GM23338 (cell line): ENCODE measurements around the gene C2orf81. TPM values are rescaled to one million over a fixed set of nuclear protein-coding genes. Genes with fewer than 3 reads are reported as not detected.

Experiments
- ATAC-seq: fragments of 200-7000 bp; cut with Tn5 transposase; 3 replicates; pipeline ENCODE4 v1.9.1; 2020
- DNase-seq: peaks from one replicate; pipeline ENCODE4 v3.0.0-alpha.2; 2015; ENCODE audit warnings: low spot score
- H2AFZ ChIP-seq: fragments of 200-600 bp; sonication (generic); 2 replicates; pipeline ENCODE4 v1.8.0; 2016; ENCODE audit warnings: antibody characterized with exemption, mild to moderate bottlenecking, moderate library complexity
- H3F3A ChIP-seq: fragments of 200-600 bp; sonication (generic); replicated peaks from 2 replicates; pipeline ENCODE4 v1.8.0; 2017; ENCODE audit warnings: antibody characterized with exemption, mixed run types, low read depth
- H3K27ac ChIP-seq: fragments of 200-600 bp; sonication (generic); 2 replicates; pipeline ENCODE4 v1.6.1; 2016; ENCODE audit warnings: low read depth
- H3K27me3 ChIP-seq: fragments of 200-600 bp; sonication (generic); 2 replicates; pipeline ENCODE4 v1.8.0; 2016; ENCODE audit warnings: mild to moderate bottlenecking, mixed run types, moderate library complexity; ENCODE audit not compliant: insufficient read depth
- H3K36me3 ChIP-seq: fragments of 200-600 bp; sonication (generic); 2 replicates; pipeline ENCODE4 v1.8.0; 2016; ENCODE audit warnings: mild to moderate bottlenecking; ENCODE audit not compliant: insufficient read depth
- H3K4me1 ChIP-seq: fragments of 200-600 bp; sonication (generic); 2 replicates; pipeline ENCODE4 v1.8.0; 2016; ENCODE audit warnings: mild to moderate bottlenecking, moderate library complexity; ENCODE audit not compliant: insufficient read depth
- H3K4me2 ChIP-seq: fragments of 200-600 bp; sonication (generic); 2 replicates; pipeline ENCODE4 v1.7.1; 2017; ENCODE audit warnings: mixed run types
- H3K4me3 ChIP-seq: fragments of 200-600 bp; sonication (generic); 2 replicates; pipeline ENCODE4 v1.6.1; 2016; ENCODE audit warnings: mixed run types
- H3K79me2 ChIP-seq: fragments of 200-600 bp; sonication (generic); replicated peaks from 2 replicates; pipeline ENCODE4 v1.8.0; 2017; ENCODE audit warnings: mild to moderate bottlenecking; ENCODE audit not compliant: insufficient read depth
- H3K9me2 ChIP-seq: fragments of 200-600 bp; sonication (generic); 2 replicates; pipeline ENCODE4 v1.8.0; 2017; ENCODE audit not compliant: insufficient read depth
- H4K20me1 ChIP-seq: fragments of 200-600 bp; sonication (generic); replicated peaks from 2 replicates; pipeline ENCODE4 v1.8.0; 2017; ENCODE audit warnings: mild to moderate bottlenecking; ENCODE audit not compliant: insufficient read depth
- H3K27ac Mint-ChIP-seq: 2 replicates; pipeline ENCODE4 v1.8.0; 2020; ENCODE audit warnings: inconsistent platforms, mild to moderate bottlenecking, moderate library complexity, mixed read lengths
- H3K27me3 Mint-ChIP-seq: 3 replicates; pipeline ENCODE4 v1.8.0; 2022; ENCODE audit warnings: low read depth, mild to moderate bottlenecking, moderate library complexity, mixed read lengths, inconsistent platforms; ENCODE audit not compliant: insufficient read depth, poor library complexity
- H3K36me3 Mint-ChIP-seq: 3 replicates; pipeline ENCODE4 v1.8.0; 2021; ENCODE audit warnings: low read depth, mild to moderate bottlenecking, inconsistent platforms, moderate library complexity, mixed read lengths
- H3K4me1 Mint-ChIP-seq: 3 replicates; pipeline ENCODE4 v1.8.0; 2020; ENCODE audit warnings: mild to moderate bottlenecking, inconsistent platforms, mixed read lengths
- H3K4me3 Mint-ChIP-seq: 3 replicates; pipeline ENCODE4 v1.8.0; 2021; ENCODE audit warnings: moderate library complexity, mild to moderate bottlenecking, inconsistent platforms, mixed read lengths
- H3K9me3 Mint-ChIP-seq: 3 replicates; pipeline ENCODE4 v1.8.0; 2020; ENCODE audit warnings: moderate library complexity, mild to moderate bottlenecking, inconsistent platforms, mixed read lengths
- CREB1 ChIP-seq: fragments of 250-450 bp; sonication (Bioruptor Pico); IDR thresholded peaks from 2 replicates; pipeline ENCODE4 v1.5.0; 2020; ENCODE audit warnings: low read depth, mild to moderate bottlenecking, moderate library complexity
- EZH2 ChIP-seq: fragments of 200-600 bp; sonication (generic); IDR thresholded peaks from one replicate; pipeline ENCODE4 v1.8.0; 2017; ENCODE audit warnings: antibody characterized with exemption, mild to moderate bottlenecking, low read depth; ENCODE audit not compliant: unreplicated experiment
- EZH2phosphoT487 ChIP-seq: fragments of 200-600 bp; sonication (generic); IDR thresholded peaks from one replicate; pipeline ENCODE4 v1.8.1; 2018; ENCODE audit warnings: antibody characterized with exemption; ENCODE audit not compliant: unreplicated experiment
- JUNB ChIP-seq: IDR thresholded peaks from one replicate; pipeline ENCODE4 v1.6.1; 2016; ENCODE audit warnings: antibody characterized with exemption; ENCODE audit not compliant: unreplicated experiment
- NANOG ChIP-seq: IDR thresholded peaks from 2 replicates; pipeline ENCODE4 v1.6.1; 2016; ENCODE audit warnings: antibody characterized with exemption, borderline replicate concordance
- POLR2AphosphoS5 ChIP-seq: IDR thresholded peaks from 2 replicates; pipeline ENCODE4 v1.6.1; 2016; ENCODE audit warnings: antibody characterized with exemption, low read depth
- STAT1 ChIP-seq: IDR thresholded peaks from one replicate; pipeline ENCODE4 v1.6.1; 2016; ENCODE audit warnings: antibody characterized with exemption; ENCODE audit not compliant: unreplicated experiment
- ZNF114 ChIP-seq: fragments of 250-450 bp; sonication (Bioruptor Pico); IDR thresholded peaks from 2 replicates; pipeline ENCODE4 v1.5.0; 2020; ENCODE audit warnings: mild to moderate bottlenecking, moderate library complexity
- ZNF331 ChIP-seq: fragments of 250-450 bp; sonication (Bioruptor Pico); IDR thresholded peaks from 2 replicates; pipeline ENCODE4 v1.5.0; 2020; ENCODE audit warnings: low read depth, mild to moderate bottlenecking, moderate library complexity
- polyA plus RNA-seq: library from polyadenylated mRNA; unstranded; fragments of >200 nt; fragmentation: Nextera tagmentation; extraction: Ambion mirVana; gene quantifications from 2 replicates; pipeline ENCODE4 v1.2.1, GENCODE V29; 2016
- total RNA-seq: library from RNA; depleted of rRNA; stranded (reverse); fragments of >200 nt; shearing (Covaris generic); gene quantifications from 2 replicates; pipeline ENCODE4 v1.2.3, GENCODE V29; 2014
- TF ChIP-seq, protein P1 (sequence below), 2 experiments: fragments of 200-600 bp in 1 of 2; sonication (generic) in 1 of 2; conservative IDR thresholded peaks; 2 replicates each; pipeline versions ENCODE4 v1.5.1 to v1.6.1; 2016 to 2017; ENCODE audit warnings: antibody characterized with exemption in 2 of 2, low read depth in 2 of 2, mild to moderate bottlenecking in 2 of 2, moderate library complexity in 1 of 2
- TF ChIP-seq, protein P2 (sequence below): fragments of 250-450 bp; sonication (Bioruptor Pico); IDR thresholded peaks from 2 replicates; pipeline ENCODE4 v1.5.0; 2020; ENCODE audit warnings: mild to moderate bottlenecking, moderate library complexity
- TF ChIP-seq, protein P3 (sequence below): IDR thresholded peaks from one replicate; pipeline ENCODE4 v1.6.1; 2018; ENCODE audit warnings: antibody characterized with exemption; ENCODE audit not compliant: unreplicated experiment
- TF ChIP-seq, protein P4 (sequence below): IDR thresholded peaks from 2 replicates; pipeline ENCODE4 v1.6.1; 2016; ENCODE audit warnings: antibody characterized with exemption

Gene C2orf81
- total and polyA plus RNA-seq, 2 experiments from 2014 or later: 3.8 to 4.6 TPM

DNA sequence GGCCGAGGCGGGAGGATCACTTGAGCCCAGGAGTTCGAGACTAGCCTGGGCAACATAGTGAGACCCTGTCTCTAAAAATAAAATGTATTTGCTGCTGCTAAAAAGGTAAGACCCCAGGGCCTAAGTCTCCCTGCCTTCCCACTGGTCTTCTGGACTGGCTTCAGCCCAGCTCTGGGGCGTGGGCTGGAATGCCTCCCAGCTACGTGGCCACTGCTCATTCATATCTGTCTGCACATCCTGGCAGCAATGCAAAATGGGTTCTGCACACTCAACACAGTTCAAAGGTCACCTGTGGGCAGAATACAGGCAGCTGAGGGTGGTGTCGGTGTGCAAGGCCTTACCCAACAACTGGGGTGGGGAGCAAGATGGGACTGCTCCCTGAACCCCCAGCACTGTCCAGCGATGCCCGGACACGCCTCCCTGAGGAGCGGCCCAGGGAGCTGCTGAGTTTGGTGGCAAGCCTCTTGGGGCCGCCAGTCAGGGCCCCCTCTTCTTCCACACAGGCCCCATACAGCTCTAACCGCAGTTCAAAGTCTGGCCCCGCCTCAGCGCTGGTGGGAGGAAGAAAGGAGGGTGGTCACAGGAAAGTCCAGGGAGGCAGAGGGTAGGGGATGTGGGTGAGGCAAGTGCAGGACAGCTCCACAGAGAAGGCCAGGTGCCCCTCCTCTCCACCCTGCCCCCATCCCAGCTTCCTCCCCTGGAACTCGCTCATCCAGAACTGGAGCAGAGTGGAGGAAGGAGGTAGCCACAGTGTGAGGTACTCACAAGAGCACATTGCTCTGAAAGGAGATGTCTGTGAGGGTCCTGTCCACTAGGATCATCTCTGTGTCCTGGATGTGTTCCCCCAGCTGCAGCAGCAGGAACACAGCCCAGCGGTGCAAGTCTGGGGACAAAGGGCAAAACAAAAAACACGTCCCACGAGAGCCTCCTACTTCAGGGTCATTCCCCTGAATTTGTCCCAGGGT, 8.3 kb upstream of the C2orf81 start:
- no peaks in the 10 kb centered on the region for H3K9me2 ChIP-seq
- H3K36me3 ChIP-seq: peaks cover 8% of the 10 kb centered on the region; the same call in 1 of the 2 replicates
- TF ChIP-seq, protein P1, sequence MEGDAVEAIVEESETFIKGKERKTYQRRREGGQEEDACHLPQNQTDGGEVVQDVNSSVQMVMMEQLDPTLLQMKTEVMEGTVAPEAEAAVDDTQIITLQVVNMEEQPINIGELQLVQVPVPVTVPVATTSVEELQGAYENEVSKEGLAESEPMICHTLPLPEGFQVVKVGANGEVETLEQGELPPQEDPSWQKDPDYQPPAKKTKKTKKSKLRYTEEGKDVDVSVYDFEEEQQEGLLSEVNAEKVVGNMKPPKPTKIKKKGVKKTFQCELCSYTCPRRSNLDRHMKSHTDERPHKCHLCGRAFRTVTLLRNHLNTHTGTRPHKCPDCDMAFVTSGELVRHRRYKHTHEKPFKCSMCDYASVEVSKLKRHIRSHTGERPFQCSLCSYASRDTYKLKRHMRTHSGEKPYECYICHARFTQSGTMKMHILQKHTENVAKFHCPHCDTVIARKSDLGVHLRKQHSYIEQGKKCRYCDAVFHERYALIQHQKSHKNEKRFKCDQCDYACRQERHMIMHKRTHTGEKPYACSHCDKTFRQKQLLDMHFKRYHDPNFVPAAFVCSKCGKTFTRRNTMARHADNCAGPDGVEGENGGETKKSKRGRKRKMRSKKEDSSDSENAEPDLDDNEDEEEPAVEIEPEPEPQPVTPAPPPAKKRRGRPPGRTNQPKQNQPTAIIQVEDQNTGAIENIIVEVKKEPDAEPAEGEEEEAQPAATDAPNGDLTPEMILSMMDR (conservative IDR thresholded peaks at IDR 0.05; ENCODE audit: low read depth in 2 of 2): no peak
- no peak for TF ChIP-seq JUNB
- no peak for TF ChIP-seq NANOG
- TF ChIP-seq ZNF331 (CRISPR knock-in tag): no peak
- TF ChIP-seq CREB1 (CRISPR knock-in tag): no peak
- TF ChIP-seq, protein P2, sequence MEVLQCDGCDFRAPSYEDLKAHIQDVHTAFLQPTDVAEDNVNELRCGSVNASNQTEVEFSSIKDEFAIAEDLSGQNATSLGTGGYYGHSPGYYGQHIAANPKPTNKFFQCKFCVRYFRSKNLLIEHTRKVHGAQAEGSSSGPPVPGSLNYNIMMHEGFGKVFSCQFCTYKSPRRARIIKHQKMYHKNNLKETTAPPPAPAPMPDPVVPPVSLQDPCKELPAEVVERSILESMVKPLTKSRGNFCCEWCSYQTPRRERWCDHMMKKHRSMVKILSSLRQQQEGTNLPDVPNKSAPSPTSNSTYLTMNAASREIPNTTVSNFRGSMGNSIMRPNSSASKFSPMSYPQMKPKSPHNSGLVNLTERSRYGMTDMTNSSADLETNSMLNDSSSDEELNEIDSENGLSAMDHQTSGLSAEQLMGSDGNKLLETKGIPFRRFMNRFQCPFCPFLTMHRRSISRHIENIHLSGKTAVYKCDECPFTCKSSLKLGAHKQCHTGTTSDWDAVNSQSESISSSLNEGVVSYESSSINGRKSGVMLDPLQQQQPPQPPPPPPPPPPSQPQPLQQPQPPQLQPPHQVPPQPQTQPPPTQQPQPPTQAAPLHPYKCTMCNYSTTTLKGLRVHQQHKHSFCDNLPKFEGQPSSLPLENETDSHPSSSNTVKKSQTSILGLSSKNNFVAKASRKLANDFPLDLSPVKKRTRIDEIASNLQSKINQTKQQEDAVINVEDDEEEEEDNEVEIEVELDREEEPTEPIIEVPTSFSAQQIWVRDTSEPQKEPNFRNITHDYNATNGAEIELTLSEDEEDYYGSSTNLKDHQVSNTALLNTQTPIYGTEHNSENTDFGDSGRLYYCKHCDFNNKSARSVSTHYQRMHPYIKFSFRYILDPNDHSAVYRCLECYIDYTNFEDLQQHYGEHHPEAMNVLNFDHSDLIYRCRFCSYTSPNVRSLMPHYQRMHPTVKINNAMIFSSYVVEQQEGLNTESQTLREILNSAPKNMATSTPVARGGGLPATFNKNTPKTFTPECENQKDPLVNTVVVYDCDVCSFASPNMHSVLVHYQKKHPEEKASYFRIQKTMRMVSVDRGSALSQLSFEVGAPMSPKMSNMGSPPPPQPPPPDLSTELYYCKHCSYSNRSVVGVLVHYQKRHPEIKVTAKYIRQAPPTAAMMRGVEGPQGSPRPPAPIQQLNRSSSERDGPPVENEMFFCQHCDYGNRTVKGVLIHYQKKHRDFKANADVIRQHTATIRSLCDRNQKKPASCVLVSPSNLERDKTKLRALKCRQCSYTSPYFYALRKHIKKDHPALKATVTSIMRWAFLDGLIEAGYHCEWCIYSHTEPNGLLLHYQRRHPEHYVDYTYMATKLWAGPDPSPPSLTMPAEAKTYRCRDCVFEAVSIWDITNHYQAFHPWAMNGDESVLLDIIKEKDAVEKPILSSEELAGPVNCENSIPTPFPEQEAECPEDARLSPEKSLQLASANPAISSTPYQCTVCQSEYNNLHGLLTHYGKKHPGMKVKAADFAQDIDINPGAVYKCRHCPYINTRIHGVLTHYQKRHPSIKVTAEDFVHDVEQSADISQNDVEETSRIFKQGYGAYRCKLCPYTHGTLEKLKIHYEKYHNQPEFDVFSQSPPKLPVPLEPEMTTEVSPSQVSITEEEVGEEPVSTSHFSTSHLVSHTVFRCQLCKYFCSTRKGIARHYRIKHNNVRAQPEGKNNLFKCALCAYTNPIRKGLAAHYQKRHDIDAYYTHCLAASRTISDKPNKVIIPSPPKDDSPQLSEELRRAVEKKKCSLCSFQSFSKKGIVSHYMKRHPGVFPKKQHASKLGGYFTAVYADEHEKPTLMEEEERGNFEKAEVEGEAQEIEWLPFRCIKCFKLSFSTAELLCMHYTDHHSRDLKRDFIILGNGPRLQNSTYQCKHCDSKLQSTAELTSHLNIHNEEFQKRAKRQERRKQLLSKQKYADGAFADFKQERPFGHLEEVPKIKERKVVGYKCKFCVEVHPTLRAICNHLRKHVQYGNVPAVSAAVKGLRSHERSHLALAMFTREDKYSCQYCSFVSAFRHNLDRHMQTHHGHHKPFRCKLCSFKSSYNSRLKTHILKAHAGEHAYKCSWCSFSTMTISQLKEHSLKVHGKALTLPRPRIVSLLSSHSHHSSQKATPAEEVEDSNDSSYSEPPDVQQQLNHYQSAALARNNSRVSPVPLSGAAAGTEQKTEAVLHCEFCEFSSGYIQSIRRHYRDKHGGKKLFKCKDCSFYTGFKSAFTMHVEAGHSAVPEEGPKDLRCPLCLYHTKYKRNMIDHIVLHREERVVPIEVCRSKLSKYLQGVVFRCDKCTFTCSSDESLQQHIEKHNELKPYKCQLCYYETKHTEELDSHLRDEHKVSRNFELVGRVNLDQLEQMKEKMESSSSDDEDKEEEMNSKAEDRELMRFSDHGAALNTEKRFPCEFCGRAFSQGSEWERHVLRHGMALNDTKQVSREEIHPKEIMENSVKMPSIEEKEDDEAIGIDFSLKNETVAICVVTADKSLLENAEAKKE (CRISPR knock-in tag): no peak
- no peak for TF ChIP-seq ZNF114 (CRISPR knock-in tag)
- no peak for TF ChIP-seq EZH2
- TF ChIP-seq, protein P3, sequence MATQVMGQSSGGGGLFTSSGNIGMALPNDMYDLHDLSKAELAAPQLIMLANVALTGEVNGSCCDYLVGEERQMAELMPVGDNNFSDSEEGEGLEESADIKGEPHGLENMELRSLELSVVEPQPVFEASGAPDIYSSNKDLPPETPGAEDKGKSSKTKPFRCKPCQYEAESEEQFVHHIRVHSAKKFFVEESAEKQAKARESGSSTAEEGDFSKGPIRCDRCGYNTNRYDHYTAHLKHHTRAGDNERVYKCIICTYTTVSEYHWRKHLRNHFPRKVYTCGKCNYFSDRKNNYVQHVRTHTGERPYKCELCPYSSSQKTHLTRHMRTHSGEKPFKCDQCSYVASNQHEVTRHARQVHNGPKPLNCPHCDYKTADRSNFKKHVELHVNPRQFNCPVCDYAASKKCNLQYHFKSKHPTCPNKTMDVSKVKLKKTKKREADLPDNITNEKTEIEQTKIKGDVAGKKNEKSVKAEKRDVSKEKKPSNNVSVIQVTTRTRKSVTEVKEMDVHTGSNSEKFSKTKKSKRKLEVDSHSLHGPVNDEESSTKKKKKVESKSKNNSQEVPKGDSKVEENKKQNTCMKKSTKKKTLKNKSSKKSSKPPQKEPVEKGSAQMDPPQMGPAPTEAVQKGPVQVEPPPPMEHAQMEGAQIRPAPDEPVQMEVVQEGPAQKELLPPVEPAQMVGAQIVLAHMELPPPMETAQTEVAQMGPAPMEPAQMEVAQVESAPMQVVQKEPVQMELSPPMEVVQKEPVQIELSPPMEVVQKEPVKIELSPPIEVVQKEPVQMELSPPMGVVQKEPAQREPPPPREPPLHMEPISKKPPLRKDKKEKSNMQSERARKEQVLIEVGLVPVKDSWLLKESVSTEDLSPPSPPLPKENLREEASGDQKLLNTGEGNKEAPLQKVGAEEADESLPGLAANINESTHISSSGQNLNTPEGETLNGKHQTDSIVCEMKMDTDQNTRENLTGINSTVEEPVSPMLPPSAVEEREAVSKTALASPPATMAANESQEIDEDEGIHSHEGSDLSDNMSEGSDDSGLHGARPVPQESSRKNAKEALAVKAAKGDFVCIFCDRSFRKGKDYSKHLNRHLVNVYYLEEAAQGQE: no peak
- no peak for TF ChIP-seq POLR2AphosphoS5
- TF ChIP-seq EZH2phosphoT487: no peak
- no peak for TF ChIP-seq STAT1
- TF ChIP-seq, protein P4, sequence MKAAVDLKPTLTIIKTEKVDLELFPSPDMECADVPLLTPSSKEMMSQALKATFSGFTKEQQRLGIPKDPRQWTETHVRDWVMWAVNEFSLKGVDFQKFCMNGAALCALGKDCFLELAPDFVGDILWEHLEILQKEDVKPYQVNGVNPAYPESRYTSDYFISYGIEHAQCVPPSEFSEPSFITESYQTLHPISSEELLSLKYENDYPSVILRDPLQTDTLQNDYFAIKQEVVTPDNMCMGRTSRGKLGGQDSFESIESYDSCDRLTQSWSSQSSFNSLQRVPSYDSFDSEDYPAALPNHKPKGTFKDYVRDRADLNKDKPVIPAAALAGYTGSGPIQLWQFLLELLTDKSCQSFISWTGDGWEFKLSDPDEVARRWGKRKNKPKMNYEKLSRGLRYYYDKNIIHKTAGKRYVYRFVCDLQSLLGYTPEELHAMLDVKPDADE: no peak
- H3K27me3 Mint-ChIP-seq: peaks cover 11% of the 10 kb centered on the region
- H3K4me1 Mint-ChIP-seq: no peaks in the 10 kb centered on the region
- H3K4me3 Mint-ChIP-seq: no peak overlapping the region
- H3K9me3 Mint-ChIP-seq: no peaks in the 10 kb centered on the region
- no peak overlapping the region for H3K4me2 ChIP-seq
- H3K27ac ChIP-seq: no peak overlapping the region
- no peak overlapping the region for H2AFZ ChIP-seq
- H3K4me1 ChIP-seq: no peaks in the 10 kb centered on the region
- peaks cover 79% of the 10 kb centered on the region for H3K36me3 Mint-ChIP-seq
- H3K27ac Mint-ChIP-seq: no peak overlapping the region
- H3K79me2 ChIP-seq: peaks cover 10% of the 10 kb centered on the region
- H4K20me1 ChIP-seq: peaks cover 8% of the 10 kb centered on the region; the same call in 1 of the 2 replicates
- H3K27me3 ChIP-seq: no peaks in the 10 kb centered on the region
- H3K4me3 ChIP-seq: no peak overlapping the region
- H3F3A ChIP-seq: 0 out of 2 replicates have a peak, but pooled peaks cover 7% of the 10 kb centered on the region
- DNase-seq (no peak), ATAC-seq (no peak)
